Activated naive CD4-positive, alpha-beta T cell treated with anti-CD3 and anti-CD28 coated beads, Interleukin-2, amount 50 U/mL, for 24 hours (primary cell): Measurements from ENCODE around the gene NSUN4.
"Not testable (repeated sequence)": the region's sequence is repeated elsewhere in the genome, so short reads cannot be mapped to it uniquely, and the experiment has no call there.

ENCODE experiments used
- H3K27ac Mint-ChIP-seq: one replicate; pipeline ENCODE4 v1.8.0; 2021; ENCODE audit warnings: mild to moderate bottlenecking, mixed read lengths
- H3K27me3 Mint-ChIP-seq: one replicate; pipeline ENCODE4 v1.8.0; 2021; ENCODE audit warnings: mixed read lengths
- H3K36me3 Mint-ChIP-seq: one replicate; pipeline ENCODE4 v1.8.0; 2021; ENCODE audit warnings: mixed read lengths
- H3K4me1 Mint-ChIP-seq: one replicate; pipeline ENCODE4 v1.8.0; 2021; ENCODE audit warnings: mixed read lengths
- H3K4me3 Mint-ChIP-seq: one replicate; pipeline ENCODE4 v1.8.0; 2021; ENCODE audit warnings: mild to moderate bottlenecking, mixed read lengths
- H3K9me3 Mint-ChIP-seq: one replicate; pipeline ENCODE4 v1.8.0; 2021; ENCODE audit warnings: mixed read lengths

Gene NSUN4

DNA sequence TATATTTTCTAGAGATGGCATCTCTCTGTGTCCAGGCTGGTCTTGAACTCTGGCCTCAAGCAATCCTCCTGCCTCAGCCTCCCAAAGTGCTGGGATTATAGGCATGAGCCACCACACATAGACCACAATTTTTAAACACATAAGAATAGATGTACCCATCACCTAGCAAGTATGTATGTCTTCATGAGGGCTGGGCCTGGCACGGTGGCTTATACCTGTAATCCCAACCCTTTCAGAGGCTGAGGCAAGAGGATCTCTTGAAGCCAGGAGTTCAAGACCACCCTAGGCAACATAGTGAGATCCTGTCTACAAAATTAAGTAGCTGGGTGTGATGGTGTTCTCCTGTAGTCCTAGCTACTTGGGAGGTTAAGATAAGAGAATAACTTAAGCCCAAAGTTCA, 23.3 kb upstream of the NSUN4 start:
- H3K27ac Mint-ChIP-seq: no peak overlapping the region
- H3K4me3 Mint-ChIP-seq: no peak overlapping the region
- no peaks in the 10 kb centered on the region for H3K4me1 Mint-ChIP-seq
- no peaks in the 10 kb centered on the region for H3K27me3 Mint-ChIP-seq
- H3K36me3 Mint-ChIP-seq: peaks cover 10% of the 10 kb centered on the region
- H3K9me3 Mint-ChIP-seq: no peaks in the 10 kb centered on the region

DNA sequence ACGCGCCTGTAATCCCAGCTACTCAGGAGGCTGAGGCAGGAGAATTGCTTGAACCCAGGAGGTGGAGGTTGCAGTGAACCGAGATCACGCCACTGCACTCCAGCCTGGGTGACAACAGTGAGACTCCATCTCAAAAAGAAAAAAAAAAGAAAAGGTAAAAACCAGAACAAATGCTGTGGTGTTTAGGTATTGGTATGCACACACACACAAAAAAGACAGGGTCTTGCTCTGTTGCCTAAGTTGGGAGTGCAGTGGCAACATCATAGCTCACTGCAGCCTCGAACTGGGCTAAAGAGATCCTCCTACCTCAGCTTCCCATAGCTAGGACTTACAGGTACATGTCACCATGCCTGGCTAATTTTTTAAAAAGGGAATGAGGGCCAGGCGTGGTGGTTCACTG, 21.3 kb upstream of the NSUN4 start:
- H3K4me3 Mint-ChIP-seq, H3K9me3 Mint-ChIP-seq, H3K27me3 Mint-ChIP-seq, H3K36me3 Mint-ChIP-seq, H3K4me1 Mint-ChIP-seq, H3K27ac Mint-ChIP-seq: not testable (repeated sequence)

DNA sequence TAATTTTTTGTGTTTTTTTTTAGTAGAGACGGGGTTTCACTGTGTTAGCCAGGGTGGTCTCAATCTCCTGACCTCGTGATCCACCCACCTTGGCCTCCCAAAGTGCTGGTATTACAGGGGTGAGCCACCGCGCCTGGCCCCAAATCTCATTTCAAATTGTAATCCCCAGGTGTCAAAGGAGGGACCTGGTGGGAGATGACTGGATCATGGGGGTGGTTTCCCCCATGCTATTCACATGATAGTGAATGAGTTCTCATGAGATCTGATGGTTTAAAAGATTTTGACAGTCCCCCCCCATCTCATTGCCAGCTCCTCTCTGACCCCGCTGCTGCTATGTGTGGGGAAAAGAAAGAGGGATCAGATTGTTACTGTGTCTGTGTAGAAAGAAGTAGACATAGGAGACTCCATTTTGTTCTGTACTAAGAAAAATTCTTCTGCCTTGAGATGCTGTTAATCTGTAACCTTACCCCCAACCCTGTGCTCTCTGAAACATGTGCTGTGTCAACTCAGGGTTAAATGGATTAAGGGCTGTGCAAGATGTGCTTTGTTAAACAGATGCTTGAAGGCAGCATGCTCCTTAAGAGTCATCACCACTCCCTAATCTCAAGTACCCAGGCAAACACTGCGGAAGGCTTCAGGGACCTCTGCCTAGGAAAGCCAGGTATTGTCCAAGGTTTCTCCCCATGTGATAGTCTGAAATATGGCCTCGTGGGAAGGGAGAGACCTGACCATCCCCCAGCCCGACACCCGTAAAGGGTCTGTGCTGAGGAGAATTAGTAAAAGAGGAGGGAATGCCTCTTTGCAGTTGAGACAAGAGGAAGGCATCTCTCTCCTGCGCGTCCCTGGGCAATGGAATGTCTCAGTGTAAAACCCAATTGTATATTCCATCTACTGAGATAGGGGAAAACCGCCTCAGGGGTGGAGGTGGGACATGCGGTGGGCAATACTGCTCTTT, 20.4 kb upstream of the NSUN4 start:
- H3K27me3 Mint-ChIP-seq, H3K36me3 Mint-ChIP-seq, H3K4me1 Mint-ChIP-seq, H3K9me3 Mint-ChIP-seq, H3K4me3 Mint-ChIP-seq, H3K27ac Mint-ChIP-seq: not testable (repeated sequence)

DNA sequence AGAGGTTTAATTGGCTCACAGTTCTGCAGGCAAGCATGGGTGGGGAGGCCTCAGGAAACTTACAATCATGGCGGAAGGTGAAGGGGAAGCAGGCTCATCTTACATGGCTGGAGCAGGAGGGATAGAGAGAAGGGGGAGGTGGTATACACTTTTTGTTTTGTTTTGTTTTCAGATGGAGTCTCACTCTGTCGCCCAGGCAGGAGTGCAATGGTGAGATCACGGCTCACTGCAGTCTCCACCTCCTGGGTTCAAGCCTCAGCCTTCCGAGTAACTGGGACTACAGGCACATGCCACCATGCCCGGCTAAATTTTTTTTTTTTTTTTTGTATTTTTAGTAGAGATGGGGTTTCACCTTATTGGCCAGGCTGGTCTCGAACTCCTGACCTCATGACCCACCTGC, 18.4 kb upstream of the NSUN4 start:
- H3K4me1 Mint-ChIP-seq, H3K27me3 Mint-ChIP-seq, H3K4me3 Mint-ChIP-seq, H3K36me3 Mint-ChIP-seq, H3K9me3 Mint-ChIP-seq, H3K27ac Mint-ChIP-seq: not testable (repeated sequence)

DNA sequence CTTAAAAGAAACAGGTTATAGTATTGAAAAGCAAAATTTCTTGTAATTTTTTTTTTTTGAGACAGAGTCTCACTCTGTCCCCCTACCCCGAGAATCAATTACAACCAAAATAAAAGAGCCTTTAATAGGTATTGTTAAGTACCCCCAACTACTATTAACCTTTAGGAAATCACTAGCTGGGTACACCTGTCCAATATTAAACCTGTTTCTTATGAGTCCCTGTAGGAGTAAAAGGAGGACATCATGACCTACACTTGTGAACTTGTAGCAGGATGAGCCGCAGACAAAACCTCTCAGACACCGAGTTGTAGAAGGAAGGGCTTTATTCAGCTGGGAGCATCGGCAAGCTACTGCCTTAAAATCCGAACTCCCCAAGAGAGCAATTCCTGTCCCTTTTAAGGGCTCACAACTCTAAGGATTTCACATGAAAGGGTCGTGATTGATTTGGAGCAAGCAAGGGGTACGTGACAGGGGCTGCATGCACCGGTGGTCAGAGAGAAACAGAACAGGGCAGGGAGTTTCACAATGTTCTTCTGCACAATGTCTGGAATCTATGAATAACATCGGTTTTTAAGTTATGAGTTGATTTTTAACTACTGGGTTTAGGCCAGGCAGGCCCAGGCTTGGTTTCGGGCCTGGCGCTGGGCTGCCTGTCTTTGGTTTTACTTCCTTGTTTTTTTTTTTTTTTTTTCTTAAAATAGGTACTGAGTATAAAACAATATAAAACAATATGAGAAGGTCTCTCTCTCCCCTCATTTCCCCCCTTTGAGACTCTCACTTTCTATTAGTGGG, 15.1 kb upstream of the NSUN4 start:
- H3K9me3 Mint-ChIP-seq, H3K4me1 Mint-ChIP-seq, H3K4me3 Mint-ChIP-seq, H3K36me3 Mint-ChIP-seq, H3K27me3 Mint-ChIP-seq: not testable (repeated sequence)
- H3K27ac Mint-ChIP-seq: peak overlapping the region; percentile 46

DNA sequence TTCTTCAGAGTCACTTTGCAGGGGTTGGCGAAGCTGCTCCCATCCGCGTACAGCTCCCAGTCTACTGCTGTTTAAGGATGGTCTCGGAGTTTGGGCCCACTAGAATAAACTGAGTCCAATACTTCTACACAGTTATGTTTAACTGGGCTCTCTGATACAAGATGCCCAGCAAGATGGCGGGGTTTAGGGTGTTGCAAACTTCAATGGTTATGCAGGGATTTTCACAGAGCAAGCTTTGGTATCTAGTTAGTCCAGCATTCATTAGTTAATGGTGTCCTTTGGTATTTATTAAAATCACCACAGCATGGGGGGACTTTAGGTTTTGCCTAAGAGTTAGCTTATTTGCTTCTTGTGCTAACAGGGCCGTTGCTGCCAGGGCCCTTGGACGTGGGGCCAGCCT, 12.4 kb upstream of the NSUN4 start:
- not testable (repeated sequence) for H3K4me1 Mint-ChIP-seq, H3K4me3 Mint-ChIP-seq, H3K27me3 Mint-ChIP-seq, H3K36me3 Mint-ChIP-seq, H3K27ac Mint-ChIP-seq, H3K9me3 Mint-ChIP-seq

DNA sequence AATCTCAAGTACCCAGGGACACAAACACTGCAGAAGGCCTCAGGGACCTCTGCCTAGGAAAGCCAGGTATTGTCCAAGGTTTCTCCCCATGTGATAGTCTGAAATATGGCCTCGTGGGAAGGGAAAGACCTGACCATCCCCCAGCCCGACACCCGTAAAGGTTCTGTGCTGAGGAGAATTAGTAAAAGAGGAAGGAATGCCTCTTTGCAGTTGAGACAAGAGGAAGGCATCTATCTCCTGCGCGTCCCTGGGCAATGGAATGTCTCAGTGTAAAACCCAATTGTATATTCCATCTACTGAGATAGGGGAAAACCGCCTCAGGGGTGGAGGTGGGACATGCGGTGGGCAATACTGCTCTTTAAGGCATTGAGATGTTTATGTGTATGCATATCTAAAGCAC, 10.8 kb upstream of the NSUN4 start:
- H3K36me3 Mint-ChIP-seq, H3K9me3 Mint-ChIP-seq, H3K4me1 Mint-ChIP-seq, H3K27ac Mint-ChIP-seq, H3K4me3 Mint-ChIP-seq, H3K27me3 Mint-ChIP-seq: not testable (repeated sequence)

DNA sequence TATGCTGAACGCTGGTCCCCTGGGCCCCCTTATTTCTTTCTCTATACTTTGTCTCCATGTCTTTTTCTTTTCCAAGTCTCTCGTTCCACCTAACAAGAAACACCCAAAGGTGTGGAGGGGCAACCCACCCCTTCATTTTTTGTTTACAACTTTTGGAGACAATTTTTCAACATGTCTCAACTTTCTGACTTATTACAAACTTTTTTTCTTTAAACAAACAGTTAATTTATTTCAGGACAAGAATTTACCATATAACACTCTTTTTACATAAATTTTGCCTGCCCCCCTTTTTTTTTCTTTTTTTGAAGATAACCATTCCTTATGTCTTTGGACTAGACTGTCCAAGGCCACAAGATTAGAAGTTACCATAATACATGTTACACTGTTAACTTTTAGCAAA, 10.2 kb upstream of the NSUN4 start:
- not testable (repeated sequence) for H3K4me1 Mint-ChIP-seq, H3K9me3 Mint-ChIP-seq, H3K27ac Mint-ChIP-seq, H3K36me3 Mint-ChIP-seq, H3K4me3 Mint-ChIP-seq, H3K27me3 Mint-ChIP-seq

DNA sequence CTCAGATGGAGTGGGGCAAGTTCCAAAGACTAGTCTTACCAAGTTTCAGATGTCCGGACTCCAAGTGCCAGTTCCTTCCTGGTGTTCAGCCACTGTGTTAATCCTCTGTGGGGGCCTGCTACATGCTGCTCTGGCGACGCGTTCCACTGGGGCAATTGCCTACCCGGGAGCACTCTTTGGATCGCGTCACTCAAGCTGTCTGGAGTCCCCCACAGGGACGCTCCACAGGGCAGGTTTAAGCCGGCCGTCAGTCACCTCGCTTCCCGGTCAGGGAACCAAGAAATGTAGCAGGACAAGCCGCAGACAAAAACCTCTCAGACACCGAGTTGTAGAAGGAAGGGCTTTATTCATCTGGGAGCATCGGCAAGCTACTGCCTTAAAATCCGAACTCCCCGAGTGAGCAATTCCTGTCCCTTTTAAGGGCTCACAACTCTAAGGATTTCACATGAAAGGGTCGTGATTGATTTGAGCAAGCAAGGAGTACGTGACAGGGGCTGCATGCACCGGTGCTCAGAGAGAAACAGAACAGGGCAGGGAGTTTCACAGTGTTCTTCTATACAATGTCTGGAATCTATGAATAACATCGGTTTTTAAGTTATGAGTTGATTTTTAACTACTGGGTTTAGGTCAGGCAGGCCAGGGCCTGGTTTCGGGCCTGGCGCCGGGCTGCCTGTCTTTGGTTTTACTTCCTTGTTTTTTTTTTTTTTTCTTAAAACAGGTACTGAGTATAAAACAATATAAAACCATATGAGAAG, 8.6 kb upstream of the NSUN4 start:
- H3K36me3 Mint-ChIP-seq, H3K4me3 Mint-ChIP-seq, H3K27ac Mint-ChIP-seq, H3K4me1 Mint-ChIP-seq, H3K27me3 Mint-ChIP-seq, H3K9me3 Mint-ChIP-seq: not testable (repeated sequence)

DNA sequence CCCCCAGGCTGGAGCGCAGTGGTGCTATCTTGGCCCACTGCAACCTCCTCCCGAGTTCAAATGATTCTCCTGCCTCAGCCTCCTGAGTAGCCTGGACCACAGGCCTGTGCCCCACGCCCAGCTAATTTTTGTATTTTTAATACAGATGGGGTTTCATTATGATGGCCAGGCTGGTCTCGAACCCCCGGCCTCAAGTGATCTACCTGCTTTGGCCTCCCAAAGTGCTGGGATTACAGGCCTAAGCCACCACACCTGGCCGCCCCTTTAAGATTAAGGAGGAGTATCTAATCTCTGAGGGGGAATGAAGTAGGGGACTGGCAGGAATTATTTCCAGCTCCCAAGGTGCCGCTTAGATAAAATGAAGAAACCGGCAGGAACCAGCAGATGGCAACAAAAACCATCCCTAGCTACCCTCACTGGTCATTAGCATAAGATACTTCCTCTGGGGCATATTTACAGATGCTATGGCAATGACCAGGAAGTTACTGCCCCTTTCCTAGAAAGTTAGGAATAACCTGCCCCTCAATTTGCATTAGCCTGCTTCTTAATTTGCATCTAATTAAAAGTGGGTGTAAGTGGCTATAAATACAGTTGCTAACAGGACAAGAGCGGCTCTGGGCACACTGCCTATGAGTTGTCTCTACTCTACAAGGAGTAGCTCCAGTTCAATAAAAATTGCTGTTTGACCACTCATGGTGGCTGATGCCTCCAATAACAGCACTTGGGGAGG, 7.1 kb upstream of the NSUN4 start:
- Mint-ChIP-seq H3K4me3 (no peak overlapping the region), H3K4me1 (no peaks in the 10 kb centered on the region), H3K36me3 (no peaks in the 10 kb centered on the region), H3K9me3 (no peaks in the 10 kb centered on the region), H3K27me3 (no peaks in the 10 kb centered on the region), H3K27ac (no peak overlapping the region)

DNA sequence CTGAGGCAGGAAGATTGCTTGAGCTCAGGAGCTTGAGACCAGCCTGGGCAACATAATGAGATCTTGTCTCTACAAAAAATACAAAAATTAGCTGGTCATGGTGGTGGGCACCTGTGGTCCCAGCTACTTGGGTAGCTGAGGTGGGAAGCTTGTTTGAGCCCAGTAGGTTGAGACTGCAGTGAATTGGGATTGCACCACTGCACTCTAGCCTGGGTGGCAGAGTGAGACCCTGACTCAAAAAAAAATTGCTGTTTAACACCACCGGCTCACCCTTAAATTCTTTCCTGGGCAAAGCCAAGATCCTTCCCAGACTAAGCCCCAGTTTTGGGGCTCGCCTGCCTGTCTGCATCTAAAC, 6.6 kb upstream of the NSUN4 start:
- no peak overlapping the region for H3K27ac Mint-ChIP-seq

DNA sequence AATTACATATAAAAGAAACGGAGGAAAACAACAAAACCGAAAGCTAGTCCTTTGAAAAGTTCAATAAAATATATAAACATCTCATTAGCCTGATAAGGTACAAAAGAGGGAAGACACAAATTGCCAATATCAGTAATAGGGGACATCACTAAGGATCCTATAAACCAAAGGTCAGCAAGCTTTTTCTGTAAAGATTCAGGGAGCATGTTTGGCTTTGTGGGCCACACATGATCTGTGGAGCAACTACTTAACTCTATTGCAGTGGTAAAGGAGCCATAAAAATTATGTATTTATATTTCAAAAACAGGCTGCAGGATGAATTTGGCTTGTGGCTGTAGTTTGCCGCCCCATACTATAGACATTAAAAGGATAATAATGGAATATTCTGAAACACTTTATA, 5.5 kb upstream of the NSUN4 start:
- H3K27me3 Mint-ChIP-seq: no peaks in the 10 kb centered on the region
- no peak overlapping the region for H3K4me3 Mint-ChIP-seq
- no peaks in the 10 kb centered on the region for H3K36me3 Mint-ChIP-seq
- peaks cover 9% of the 10 kb centered on the region for H3K4me1 Mint-ChIP-seq
- no peak overlapping the region for H3K27ac Mint-ChIP-seq
- no peaks in the 10 kb centered on the region for H3K9me3 Mint-ChIP-seq

More for the DNA sequence above, 6.6 kb upstream of the NSUN4 start:
- H3K4me1 Mint-ChIP-seq: peaks cover 4% of the 10 kb centered on the region
- no peaks in the 10 kb centered on the region for H3K9me3 Mint-ChIP-seq
- no peak overlapping the region for H3K4me3 Mint-ChIP-seq
- no peaks in the 10 kb centered on the region for H3K27me3 Mint-ChIP-seq
- no peaks in the 10 kb centered on the region for H3K36me3 Mint-ChIP-seq

DNA sequence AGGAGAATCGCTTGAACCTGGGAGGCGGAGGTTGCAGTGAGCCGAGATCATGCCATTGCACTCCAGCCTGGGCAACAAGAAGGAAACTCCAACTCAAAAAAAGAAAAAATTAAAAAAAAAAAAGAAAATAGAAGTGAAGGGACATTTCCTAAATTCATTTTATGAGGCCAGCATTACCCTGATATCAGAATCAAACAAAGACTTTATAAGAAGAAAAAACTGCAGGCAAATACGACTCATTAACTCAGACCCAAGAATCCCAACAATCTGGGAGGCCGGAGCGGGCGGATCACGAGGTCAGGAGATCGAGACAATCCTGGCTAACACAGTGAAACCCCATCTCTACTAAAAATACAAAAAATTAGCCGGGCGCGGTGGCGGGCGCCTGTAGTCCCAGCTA, 3.2 kb upstream of the NSUN4 start:
- H3K4me3 Mint-ChIP-seq, H3K9me3 Mint-ChIP-seq, H3K27me3 Mint-ChIP-seq, H3K27ac Mint-ChIP-seq: not testable (repeated sequence)
- Mint-ChIP-seq H3K36me3 (peaks cover 10% of the 10 kb centered on the region), H3K4me1 (peaks cover 30% of the 10 kb centered on the region)

DNA sequence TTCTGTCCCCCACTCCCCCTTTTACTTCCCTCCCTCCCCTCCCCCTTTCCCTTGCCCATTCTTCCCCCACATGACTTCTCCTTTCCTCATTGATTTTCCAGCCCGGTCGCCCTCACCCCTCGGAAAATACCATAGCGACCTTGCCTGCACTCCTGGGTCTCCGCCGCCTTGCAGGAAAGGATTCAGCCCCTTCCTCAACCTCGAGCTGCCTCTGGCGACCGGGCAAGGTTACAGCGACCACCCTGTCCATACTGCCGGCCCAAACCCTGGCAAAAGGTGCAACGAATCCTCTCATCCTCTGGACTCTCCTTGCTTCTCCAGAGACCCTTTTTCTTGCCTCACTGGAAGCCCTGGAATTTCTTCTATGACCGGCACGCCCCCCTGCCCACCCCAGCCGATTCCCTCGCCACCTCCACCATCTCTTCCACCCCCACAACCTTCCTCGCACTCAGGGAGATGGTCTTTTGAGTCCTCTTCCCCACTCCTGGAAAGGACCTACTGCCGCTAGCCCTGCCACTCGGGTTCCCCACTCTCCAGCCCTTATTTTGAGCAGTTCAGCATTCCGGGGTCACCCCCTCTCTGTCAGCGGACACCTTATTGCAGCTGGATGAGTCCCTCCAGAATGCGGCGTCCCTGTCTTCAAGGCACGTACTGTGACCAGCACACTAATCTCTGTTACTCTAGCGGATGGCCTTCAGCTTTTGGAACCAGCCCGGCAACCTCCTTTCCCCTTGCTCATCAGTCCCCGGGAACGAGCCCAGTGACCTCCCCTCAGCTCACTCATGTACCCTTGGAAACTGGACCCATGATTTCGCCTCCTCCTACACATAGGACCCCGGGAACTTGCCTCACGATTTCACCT, 846 bp downstream of the NSUN4 start:
- Mint-ChIP-seq H3K27me3 (no peaks in the 10 kb centered on the region), H3K4me1 (peaks cover 49% of the 10 kb centered on the region), H3K4me3 (peak overlapping the region; percentile 100), H3K36me3 (peaks cover 17% of the 10 kb centered on the region), H3K27ac (peak overlapping the region; percentile 100), H3K9me3 (no peaks in the 10 kb centered on the region)
